ENCODE data around the gene CYB5R4. TPM values are rescaled to one million over a fixed set of nuclear protein-coding genes. Genes with fewer than 3 reads are reported as not detected.
"Not testable (repeated sequence)": the region's sequence is repeated elsewhere in the genome, so short reads cannot be mapped to it uniquely, and the experiment has no call there.

Gene CYB5R4
- polyA plus RNA-seq, 1 donor from 2014 or later = 18.0 TPM

- no peaks in the 10 kb centered on the region for H3K27me3 ChIP-seq (ENCODE audit: insufficient read depth, low read depth, low read length)
- no peaks in the 10 kb centered on the region for H4K20me1 ChIP-seq (ENCODE audit: insufficient read depth)
- H3K9me2 ChIP-seq (ENCODE audit: insufficient read depth, low read length) = no peaks in the 10 kb centered on the region
- H3K9me3 ChIP-seq (ENCODE audit: low read length) = peaks cover 4% of the 10 kb centered on the region
- H3F3A ChIP-seq (ENCODE audit: insufficient read depth, low read length, poor library complexity, severe bottlenecking) = no peaks in the 10 kb centered on the region
- H3K4me3 ChIP-seq (ENCODE audit: low read length) = no peak overlapping the region
- H3K9ac ChIP-seq (ENCODE audit: low read length) = no peak overlapping the region
- no peaks in the 10 kb centered on the region for H3K36me3 ChIP-seq (ENCODE audit: insufficient read depth, low read length)
- no peak overlapping the region for H3K4me2 ChIP-seq (ENCODE audit: low read length)
- H3K79me2 ChIP-seq (replicated peaks; ENCODE audit: insufficient read depth, low read length) = peaks cover 3% of the 10 kb centered on the region
- no peak overlapping the region for H2AFZ ChIP-seq (ENCODE audit: low read depth, low read length)
- no peak overlapping the region for H3K27ac ChIP-seq (ENCODE audit: low read length)
- TF ChIP-seq MXI1 (conservative IDR thresholded peaks at IDR 0.05; ENCODE audit: poor library complexity, severe bottlenecking) (no peak), EZH2 (IDR thresholded peaks at IDR 0.05; ENCODE audit: borderline replicate concordance, insufficient read depth, low read length, poor library complexity, severe bottlenecking) (no peak), EP300 (conservative IDR thresholded peaks at IDR 0.05; ENCODE audit: poor library complexity, severe bottlenecking) (no peak), REST (IDR thresholded peaks at IDR 0.05; ENCODE audit: borderline replicate concordance) (no peak), POLR2AphosphoS5 (IDR thresholded peaks at IDR 0.05) (no peak), RAD21 (conservative IDR thresholded peaks at IDR 0.05) (no peak), SMC3 (conservative IDR thresholded peaks at IDR 0.05; ENCODE audit: poor library complexity) (no peak), CTCF (IDR thresholded peaks at IDR 0.05; ENCODE audit: poor library complexity, severe bottlenecking) (no peak), TAF1 (IDR thresholded peaks at IDR 0.05; ENCODE audit: low read depth) (no peak)
Measured at GRCh38 chr6:83904395-83904794, 44.9 kb downstream of the CYB5R4 start.

GRCh38 chr6:83905648-83906047 lies 46.2 kb downstream of the CYB5R4 start:
- Histone ChIP-seq H3K79me2 (replicated peaks; ENCODE audit: insufficient read depth, low read length) (peaks cover 3% of the 10 kb centered on the region), H3K9ac (ENCODE audit: low read length) (no peak overlapping the region), H3K9me3 (ENCODE audit: low read length) (peaks cover 4% of the 10 kb centered on the region), H3K9me2 (ENCODE audit: insufficient read depth, low read length) (no peaks in the 10 kb centered on the region), H3F3A (ENCODE audit: insufficient read depth, low read length, poor library complexity, severe bottlenecking) (no peaks in the 10 kb centered on the region), H3K36me3 (ENCODE audit: insufficient read depth, low read length) (no peaks in the 10 kb centered on the region), H2AFZ (ENCODE audit: low read depth, low read length) (no peak overlapping the region), H3K4me3 (ENCODE audit: low read length) (no peak overlapping the region), H3K4me2 (ENCODE audit: low read length) (no peak overlapping the region), H4K20me1 (ENCODE audit: insufficient read depth) (no peaks in the 10 kb centered on the region), H3K27me3 (ENCODE audit: insufficient read depth, low read depth, low read length) (no peaks in the 10 kb centered on the region), H3K27ac (ENCODE audit: low read length) (no peak overlapping the region)
- TF ChIP-seq POLR2AphosphoS5 (IDR thresholded peaks at IDR 0.05) (no peak), EZH2 (IDR thresholded peaks at IDR 0.05; ENCODE audit: borderline replicate concordance, insufficient read depth, low read length, poor library complexity, severe bottlenecking) (no peak), SMC3 (conservative IDR thresholded peaks at IDR 0.05; ENCODE audit: poor library complexity) (no peak), TAF1 (IDR thresholded peaks at IDR 0.05; ENCODE audit: low read depth) (no peak), REST (IDR thresholded peaks at IDR 0.05; ENCODE audit: borderline replicate concordance) (no peak), RAD21 (conservative IDR thresholded peaks at IDR 0.05) (no peak), CTCF (IDR thresholded peaks at IDR 0.05; ENCODE audit: poor library complexity, severe bottlenecking) (no peak), EP300 (conservative IDR thresholded peaks at IDR 0.05; ENCODE audit: poor library complexity, severe bottlenecking) (no peak), MXI1 (conservative IDR thresholded peaks at IDR 0.05; ENCODE audit: poor library complexity, severe bottlenecking) (no peak)

GRCh38 chr6:83907623-83908390 lies 48.3 kb downstream of the CYB5R4 start:
- H2AFZ ChIP-seq (ENCODE audit: low read depth, low read length); H3K27ac ChIP-seq (ENCODE audit: low read length); H3K36me3 ChIP-seq (ENCODE audit: insufficient read depth, low read length); H3K9me3 ChIP-seq (ENCODE audit: low read length); H3F3A ChIP-seq (ENCODE audit: insufficient read depth, low read length, poor library complexity, severe bottlenecking); H3K4me2 ChIP-seq (ENCODE audit: low read length); H4K20me1 ChIP-seq (ENCODE audit: insufficient read depth); H3K27me3 ChIP-seq (ENCODE audit: insufficient read depth, low read depth, low read length); H3K9ac ChIP-seq (ENCODE audit: low read length); H3K79me2 ChIP-seq (replicated peaks; ENCODE audit: insufficient read depth, low read length); H3K4me3 ChIP-seq (ENCODE audit: low read length); H3K9me2 ChIP-seq (ENCODE audit: insufficient read depth, low read length): not testable (repeated sequence)
